ENCODE measurements around the gene SFXN2.
"Not testable (repeated sequence)": the region's sequence is repeated elsewhere in the genome, so short reads cannot be mapped to it uniquely, and the experiment has no call there.

The SFXN2 gene

DNA sequence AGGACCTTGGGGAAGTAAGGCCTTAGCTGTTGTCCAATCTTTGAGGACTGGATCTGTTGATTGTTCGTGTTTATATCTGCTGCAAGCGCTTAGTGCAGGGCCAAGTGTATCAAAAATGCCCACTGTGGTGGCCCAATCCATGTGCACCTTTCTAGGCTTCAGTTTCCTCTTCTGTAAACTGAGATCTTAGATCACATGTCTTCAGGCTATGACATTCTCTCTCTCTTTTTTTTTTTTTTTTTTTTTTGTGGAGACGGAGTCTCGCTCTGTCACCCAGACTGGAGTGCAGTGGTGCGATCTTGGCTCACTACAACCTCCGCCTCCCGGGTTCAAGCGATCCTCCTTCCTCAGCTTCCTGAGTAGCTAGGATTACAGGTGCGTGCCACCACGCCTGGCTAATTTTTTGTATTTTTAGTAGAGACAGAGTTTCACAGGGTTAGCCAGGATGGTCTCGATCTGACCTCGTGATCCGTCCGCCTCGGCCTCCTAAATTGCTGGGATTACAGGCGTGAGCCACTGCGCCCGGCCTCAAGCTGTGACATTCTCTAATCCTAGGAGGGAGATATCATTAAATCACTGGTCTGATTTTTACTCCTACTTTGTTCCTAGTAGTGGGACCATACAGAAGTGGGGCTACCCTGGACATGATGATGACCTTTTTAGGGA, 2.6 kb downstream of the SFXN2 start:
- DNase-seq (ENCODE audit: extremely low read depth in 1 of 2, low read depth in 1 of 2), result not testable (repeated sequence)

DNA sequence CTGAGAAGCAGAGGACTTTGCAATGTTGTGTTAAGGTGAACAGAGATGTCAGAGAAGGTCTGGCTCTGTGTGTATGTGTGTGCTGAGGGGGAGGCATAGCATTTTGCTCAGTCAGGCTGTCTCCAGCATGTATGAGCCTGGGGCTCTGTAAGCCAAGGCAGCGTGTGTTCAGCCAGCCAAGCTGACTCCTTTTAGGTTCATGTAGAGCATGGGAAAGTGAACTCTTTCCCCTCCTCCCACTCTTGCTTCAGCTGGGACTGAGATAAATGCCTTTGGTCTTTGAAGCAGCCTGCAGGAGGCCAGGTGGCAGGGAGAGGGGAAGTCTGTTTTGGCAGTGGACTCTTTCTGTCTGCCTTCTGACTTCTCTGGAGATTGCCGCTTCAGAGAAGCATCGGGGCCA, 3.8 kb downstream of the SFXN2 start:
- no peak for DNase-seq (ENCODE audit: extremely low read depth in 1 of 2, low read depth in 1 of 2)

DNA sequence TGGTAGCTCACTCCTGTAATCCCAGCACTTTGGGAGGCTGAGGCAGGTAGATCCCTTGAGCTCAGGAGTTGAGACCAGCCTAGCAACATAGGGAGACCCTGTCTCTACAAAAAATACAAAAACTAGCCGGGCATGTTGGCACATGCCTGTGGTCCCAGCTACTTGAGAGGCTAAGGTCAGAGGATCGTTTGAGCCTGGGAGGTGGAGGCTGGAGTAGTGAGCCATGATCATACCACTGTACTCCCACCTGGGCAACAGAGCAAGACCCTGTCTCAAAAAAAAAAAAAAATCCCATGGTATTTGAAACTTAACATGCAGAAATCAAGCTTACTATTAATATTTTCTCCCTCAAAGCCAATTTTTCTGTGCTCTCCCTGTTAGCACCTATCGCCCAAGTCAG, 5.9 kb downstream of the SFXN2 start:
- DNase-seq (ENCODE audit: extremely low read depth in 1 of 2, low read depth in 1 of 2), result no peak

DNA sequence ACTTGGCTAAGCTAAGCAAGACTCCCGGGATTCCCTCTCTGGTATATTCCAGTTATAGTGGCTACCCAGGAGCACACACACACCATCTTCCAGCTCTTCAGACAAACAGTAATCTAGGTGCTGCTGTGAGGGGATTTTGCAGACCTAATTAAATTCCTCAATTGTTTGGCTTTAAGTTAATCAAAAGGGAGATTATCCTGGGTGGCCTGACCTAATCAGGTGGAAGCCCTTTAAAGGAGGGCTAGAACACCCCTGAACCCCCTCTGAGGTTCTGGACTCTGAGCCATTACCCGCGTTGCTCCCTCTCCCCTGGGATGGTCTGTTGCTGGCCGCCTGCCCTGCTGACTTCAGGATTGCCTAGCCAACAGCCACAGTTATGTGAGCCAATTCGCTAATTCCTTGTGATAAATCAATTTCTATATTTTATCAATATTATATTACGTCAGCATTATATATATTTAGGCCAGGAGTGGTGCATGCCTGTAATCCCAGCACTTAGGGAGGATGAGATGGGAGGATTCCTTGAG, 6.4 kb downstream of the SFXN2 start:
- no peak for DNase-seq (ENCODE audit: extremely low read depth in 1 of 2, low read depth in 1 of 2)

DNA sequence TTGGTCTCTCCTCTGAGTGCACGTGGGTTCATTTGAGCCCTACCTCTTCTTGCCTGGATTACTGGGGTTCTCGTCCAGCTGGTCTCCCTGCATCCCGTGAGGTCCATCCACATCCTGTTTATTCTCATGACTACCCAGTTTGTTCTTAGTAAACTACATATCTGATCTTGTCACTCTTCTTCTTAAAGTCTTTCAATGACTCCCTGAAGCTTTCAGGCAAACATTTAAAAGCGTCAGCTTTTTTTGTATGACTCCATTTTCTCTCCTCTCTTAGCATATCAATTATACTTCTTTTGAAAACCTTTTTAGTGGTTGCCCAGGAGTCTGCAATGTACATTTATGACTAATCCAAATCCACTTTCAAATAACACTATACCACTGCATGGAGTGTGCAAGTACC, 7.5 kb downstream of the SFXN2 start:
- DNase-seq (ENCODE audit: extremely low read depth in 1 of 2, low read depth in 1 of 2), result no peak

DNA sequence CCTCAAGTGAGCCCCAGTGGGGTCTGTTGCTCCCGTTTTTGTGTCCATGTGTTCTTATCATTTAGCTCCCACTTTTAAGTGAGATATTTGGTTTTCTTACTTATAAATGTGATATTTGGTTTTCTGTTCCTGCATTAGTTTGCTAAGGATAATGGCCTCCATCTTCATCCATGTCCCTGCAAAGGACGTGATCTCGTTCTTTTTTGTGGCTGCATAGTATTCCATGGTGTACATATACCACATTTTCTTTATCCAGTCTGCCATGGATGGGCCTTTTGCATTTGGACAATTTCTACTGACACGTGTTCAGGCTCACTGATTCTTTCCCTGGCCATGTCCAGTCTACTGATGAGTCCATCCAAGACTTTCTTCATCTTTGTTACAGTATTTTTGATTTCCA, 9.6 kb downstream of the SFXN2 start:
- no peak for DNase-seq (ENCODE audit: extremely low read depth in 1 of 2, low read depth in 1 of 2)

DNA sequence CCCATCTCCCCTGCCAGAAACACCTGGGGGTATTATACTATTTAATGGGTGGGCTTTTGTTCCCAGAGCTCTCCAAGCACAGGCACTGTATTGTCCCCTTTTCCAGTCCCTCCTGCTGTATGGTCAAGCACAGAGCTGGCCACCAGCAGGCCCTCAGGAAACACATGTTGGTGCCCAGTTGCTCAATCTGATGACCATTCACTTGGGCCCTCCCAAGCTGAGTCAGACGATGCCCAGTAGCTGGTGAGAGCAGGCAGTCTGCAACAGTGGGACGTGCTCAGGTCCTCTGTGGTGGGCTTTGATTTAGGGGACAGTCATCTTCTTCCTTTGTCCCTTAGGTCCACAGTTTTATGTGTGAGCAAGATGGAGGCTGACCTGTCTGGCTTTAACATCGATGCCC, 11.8 kb downstream of the SFXN2 start:
- no peak for DNase-seq (ENCODE audit: extremely low read depth in 1 of 2, low read depth in 1 of 2)

DNA sequence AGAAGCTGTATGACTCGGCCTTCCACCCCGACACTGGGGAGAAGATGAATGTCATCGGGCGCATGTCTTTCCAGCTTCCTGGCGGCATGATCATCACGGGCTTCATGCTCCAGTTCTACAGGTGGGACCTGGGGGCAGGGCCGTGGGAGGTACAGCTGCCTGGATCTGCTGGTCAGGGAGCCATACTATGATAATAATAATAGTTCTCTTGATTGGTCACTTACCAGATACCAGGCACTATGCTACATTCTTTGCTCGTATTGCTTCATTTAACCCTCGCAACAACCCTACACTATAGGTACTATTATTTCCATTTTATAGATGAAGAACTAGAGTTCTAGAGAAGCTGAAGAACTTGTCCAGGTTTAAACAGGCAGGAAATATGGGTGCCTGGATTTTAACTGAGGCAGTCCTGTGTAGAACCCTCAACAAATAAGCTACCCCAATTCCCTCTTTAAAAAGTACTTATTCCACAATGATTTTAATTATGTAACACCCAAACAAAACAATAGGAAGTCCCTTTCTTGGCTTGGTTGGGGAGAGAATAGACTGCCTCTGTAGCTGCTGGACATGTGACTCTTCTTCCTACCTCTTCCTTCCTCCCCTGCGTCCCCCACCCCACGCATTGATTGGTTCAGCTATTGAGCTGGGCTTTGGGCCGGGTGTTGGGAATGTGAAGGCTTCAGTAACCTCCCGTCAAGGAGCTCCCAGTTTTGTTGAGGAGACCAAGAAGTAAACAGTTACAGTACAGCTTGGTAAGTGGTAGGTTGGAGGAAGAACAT, 12.8 kb downstream of the SFXN2 start:
- DNase-seq (ENCODE audit: extremely low read depth in 1 of 2, low read depth in 1 of 2), result no peak

DNA sequence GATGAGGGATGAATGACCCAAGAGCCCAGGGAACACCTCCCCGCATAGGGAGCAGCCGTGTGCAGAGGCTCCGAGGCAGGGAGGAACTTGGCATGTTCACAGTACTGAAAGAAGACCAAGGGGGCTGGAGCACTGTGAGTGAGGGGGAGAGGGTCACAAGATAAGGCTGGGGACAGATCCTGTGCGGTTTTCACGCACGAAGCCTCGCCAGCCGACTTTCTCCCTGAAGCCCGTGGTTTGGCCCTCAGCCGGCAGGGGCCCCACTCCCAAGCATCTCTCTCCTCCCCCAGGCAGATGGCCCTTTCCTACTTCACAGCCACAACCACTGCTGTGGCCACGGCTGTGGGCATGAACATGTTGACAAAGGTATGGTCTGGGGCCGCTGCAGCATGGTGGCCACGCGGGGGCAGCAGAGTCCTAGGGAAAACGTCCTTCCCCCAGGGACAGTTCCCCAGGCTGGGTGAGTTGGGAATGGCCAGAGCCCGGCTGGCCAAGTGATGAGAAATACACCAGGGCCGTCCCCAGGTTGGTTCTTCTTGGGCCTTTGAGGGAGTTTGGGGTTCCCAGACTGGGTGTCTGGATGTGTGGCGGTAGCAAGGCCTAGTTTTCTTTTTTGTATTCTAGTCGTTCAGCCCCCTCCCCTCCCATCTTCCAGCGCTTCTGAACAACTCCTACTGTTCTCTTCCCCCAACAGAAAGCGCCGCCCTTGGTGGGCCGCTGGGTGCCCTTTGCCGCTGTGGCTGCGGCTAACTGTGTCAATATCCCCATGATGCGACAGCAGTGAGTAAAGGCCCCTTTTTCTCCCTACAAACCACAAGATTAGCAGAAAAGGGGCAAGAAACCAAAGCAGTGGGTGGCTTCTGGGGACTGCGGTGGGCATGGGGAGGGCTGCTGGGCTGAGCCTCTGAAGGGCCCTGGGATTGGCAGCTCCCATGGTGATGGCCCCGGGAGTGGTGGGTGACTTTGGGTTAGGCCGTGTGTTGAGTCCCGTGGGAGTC, 14.9 kb downstream of the SFXN2 start:
- peak in 1 of 2 donors; percentile 39 for DNase-seq (ENCODE audit: extremely low read depth in 1 of 2, low read depth in 1 of 2)

DNA sequence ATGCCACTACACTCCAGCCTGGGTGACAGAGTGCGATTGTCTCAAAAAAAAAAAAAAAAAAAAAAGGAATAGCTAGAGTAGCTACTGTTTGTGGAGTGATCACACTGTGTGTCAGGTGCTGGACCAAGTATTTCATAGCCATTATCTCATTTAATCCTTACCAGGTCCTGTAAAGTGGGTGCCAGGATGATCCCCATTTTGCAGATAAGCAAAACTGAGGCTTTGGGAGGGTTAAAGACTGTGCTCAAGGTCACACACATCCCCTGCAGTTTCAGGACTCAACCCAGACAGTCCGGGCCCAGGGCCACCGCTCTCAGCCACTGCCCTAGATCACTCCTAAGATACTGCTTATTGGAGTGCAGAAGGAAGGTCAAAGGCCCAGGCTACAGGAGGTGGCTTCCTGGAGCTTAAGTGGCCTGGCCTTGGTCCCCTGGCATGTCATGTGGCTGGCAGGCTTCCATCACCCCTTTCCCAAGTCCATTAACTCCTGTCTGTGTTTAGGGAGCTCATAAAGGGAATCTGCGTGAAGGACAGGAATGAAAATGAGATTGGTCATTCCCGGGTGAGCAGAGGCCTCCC, 16.9 kb downstream of the SFXN2 start:
- no peak for DNase-seq (ENCODE audit: extremely low read depth in 1 of 2, low read depth in 1 of 2)

DNA sequence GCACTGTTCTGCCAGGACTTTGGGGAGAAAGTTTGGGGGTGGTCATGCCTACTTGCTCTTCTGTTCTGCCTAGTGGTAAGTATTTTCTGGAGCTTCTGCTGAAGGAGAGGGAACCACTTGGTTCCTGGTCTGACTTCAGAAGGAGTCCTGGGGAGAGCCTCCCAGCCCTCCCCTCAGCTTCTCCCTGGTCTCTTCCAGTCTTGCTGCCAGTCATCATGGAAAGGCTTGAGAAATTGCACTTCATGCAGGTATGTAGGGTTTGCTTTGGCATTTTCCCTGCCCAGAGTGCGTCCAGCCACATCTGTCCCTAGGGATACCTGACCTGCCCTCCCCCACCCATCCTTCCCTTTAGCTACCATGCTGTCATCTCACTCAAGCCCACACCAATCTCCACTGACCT, 18.2 kb downstream of the SFXN2 start:
- DNase-seq (ENCODE audit: extremely low read depth in 1 of 2, low read depth in 1 of 2), result no peak

DNA sequence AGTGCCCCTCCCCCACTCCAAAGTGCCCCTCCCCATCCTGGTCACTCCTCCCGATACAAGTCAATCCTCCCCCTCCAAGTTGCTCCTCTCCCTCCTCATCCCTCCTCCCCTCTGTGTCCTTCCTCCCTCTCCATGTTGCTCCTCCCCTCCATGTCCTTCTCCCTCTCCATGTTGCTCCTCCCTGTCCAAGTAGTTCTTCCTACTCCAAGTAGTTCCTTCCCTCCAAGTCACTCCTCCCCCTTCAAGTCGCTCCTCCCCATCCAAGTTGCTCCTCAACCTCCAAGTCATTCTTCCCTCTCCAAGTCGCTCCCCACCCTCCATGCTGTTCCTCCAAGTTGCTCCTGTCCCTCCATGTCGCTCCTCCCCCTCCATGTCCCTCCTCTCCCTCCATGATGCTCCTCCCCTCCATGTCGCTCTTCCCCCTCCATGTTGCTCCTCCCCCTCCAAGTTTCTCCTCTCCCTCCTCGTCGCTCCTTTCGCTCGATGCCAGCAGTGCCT, 20.7 kb downstream of the SFXN2 start:
- no peak for DNase-seq (ENCODE audit: extremely low read depth in 1 of 2, low read depth in 1 of 2)

DNA sequence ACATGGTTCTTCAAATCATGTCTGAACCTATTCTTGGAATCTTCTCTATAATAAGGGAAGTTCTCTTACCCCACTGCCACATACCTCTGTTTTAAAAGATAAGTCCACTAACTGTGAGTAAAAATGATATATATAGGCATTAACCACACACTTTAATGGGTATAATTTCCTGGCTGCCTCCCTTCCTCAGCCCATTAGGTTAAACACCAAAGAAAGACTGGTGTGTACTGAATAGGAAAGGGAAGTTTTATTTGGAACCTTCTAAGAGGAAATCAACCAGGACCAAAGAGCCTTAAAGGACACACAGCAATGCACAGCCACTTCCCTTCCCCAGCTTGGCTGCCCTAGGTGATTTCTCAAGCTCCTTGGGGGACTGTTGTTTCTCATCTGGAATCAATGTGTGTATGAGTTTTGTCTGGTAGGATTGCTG, 24.3 kb downstream of the SFXN2 start:
- DNase-seq (ENCODE audit: extremely low read depth in 1 of 2, low read depth in 1 of 2), result no peak

DNA sequence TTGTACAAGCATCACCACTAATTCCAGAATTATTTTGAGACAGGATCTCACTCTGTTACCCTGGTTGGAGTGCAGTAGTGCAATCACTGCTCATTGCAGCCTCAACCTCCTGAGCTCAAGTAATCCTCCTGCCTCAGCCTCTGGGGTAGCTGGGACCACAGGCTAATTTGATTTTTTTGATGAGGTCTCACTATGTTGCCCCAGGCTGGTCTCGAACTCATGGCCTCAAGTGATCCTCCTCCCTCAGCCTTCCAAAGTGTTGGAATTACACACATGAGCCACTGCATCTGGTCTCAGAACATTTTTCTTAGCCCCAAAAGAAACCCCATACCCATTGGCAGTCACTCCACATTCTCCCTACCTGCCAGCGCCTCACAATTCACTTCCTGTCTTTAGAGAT, 25.8 kb downstream of the SFXN2 start:
- no peak for DNase-seq (ENCODE audit: extremely low read depth in 1 of 2, low read depth in 1 of 2)

DNA sequence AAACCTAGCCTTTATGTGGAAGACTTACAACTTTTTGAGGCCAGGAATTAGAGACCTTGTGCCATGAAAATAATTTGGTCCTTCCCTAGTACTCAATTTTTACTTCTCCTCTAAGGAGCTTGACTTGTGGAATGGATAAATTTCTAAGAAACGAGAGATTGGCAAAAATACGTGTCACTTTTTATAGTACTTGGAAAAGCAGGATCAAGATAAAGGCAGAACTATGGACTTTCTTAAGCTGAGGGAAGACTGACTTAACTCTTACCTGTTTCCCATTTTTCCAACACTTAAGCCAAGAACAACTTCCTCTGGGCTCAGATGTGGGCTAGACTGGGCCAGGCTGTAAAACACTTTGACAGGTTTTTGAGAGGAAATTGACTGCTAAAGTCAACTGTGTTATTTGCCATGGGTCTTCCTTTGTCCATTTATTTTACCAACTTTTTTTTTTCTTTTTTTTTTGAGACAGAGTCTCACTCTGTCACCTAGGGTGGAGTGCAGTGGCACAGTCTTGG, 27.3 kb downstream of the SFXN2 start:
- no peak for DNase-seq (ENCODE audit: extremely low read depth in 1 of 2, low read depth in 1 of 2)

DNA sequence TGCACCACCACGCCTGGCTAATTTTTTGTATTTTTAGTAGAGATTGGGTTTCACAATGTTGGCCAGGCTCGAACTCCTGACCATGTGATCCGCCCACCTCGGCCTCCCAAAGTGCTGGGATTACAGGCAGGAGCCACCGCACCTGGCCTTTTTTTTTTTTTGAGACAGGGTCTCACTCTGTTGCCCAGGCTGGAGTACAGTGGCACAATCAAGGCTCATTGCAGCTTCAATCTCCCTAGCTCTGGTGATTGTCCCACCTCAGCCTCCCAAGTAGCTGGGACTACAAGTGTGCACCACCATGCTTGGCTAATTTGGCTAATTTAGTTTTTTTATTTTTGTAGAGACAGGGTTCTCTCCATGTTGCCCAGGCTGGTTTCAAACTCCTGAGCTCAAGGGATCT, 27.9 kb downstream of the SFXN2 start:
- not testable (repeated sequence) for DNase-seq (ENCODE audit: extremely low read depth in 1 of 2, low read depth in 1 of 2)

DNA sequence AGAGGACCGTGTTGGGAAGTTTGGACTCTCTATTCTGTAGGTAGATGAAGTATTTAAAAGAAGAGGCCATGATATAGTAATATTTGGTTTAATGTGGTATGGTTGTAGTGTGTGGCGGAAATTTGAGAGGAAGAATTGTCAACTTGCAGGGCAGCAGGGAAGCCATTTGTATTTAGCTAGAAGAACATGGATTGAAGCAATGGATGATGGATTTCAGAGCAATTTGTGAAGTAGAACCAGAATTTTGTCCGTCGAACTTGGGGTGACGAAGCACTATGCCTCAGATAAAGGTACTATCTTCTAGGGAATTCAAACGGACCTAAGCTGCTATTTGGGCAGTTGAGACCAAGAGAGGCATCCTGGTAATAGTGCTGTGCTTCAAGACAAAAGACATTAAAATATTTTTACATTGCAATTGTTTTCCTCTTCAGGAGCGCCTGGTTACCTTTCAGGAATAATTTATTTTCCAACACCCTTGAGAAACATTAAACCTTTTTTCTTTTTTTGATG, 28.7 kb downstream of the SFXN2 start:
- DNase-seq (ENCODE audit: extremely low read depth in 1 of 2, low read depth in 1 of 2), result no peak

DNA sequence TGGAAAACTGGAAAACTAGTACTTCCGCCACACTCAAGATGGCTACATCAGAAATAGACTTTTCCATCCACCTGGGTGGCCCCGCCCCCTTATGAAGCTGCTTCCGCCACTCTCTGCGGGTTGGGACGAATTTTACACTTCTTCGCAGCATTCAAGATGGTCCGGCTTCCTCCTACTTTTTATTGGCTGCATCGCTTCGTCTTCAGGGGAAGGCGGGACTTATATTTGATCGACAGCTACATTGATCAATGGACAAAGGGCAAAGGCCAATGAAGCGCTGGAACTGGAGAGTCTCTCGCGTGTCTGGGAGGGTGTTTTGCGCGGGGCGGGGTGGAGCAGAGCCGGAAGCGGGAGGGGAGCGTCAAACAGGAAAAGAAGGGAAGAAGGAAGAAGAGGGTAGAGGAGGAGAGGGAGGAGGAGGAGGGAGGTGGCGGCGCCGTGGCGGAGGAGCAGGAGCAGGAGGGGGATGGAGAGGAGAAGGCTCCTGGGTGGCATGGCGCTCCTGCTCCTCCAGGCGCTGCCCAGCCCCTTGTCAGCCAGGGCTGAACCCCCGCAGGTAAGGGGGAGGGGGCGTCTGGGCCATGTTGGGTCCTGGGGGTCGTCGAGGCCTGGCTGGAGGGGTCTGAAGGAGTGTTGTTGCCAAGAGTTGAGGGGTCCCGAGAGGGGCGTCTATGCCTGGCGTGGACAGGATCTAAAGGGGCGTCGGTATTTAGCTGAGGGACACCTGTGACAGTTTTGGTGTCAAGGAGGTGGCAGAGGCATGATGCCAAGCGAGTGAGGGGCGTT, 29.3 kb downstream of the SFXN2 start, which contains the start of gene WBP1L:
Gene WBP1L, plus strand, starts transcription at position 361 of the 786 bp plus-strand sequence. Its CDS starts 106 bp downstream, at position 467.
- DNase-seq (ENCODE audit: extremely low read depth in 1 of 2, low read depth in 1 of 2), result peak; percentile 85 to 87

DNA sequence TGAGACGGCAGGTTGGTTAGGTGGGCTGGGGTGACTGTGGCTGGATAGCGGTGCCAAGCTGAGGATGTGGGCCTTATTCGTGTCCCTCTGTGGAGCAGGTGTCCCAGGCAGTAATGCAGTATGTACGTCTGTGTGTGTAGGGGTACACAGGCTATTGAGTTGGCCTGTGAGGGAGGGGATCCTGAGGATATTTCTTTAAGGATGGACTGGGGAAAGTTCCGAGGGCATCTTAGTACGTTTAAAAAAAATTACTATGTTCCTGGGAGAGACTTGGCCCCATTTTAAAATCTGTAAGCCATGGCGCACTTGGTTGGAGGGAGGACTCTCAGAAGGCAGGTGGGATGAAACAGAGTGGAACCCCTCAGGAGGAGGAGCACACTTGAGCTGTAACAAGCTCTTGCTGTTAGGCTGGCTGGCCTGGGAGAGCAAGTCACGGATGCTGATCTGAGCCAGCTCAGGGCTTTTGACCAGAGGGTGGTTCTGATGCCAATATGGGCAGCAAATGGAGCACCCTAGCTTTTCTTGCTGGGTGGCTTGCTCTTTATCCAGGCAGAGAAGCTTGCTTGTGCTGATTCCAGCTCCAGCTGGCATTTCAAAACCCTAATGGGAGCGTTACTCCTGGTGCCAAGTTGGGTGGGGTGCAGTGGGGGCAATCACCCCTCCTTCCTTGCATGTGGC, 30.1 kb downstream of the SFXN2 start:
- no peak for DNase-seq (ENCODE audit: extremely low read depth in 1 of 2, low read depth in 1 of 2)
